Neuronal stem cell (in vitro differentiated cells): ENCODE data around the gene IL11RA.

ENCODE experiments used
- DNase-seq: peaks from one replicate; pipeline ENCODE4 v3.0.0-alpha.2; 2013; ENCODE audit warnings: low spot score
- H2AFZ ChIP-seq: one replicate; pipeline ENCODE4 v1.6.1; 2013; ENCODE audit warnings: mild to moderate bottlenecking, low read length, inconsistent platforms
- H2AK5ac ChIP-seq: 2 replicates; pipeline ENCODE4 v1.6.1; 2013; ENCODE audit warnings: low read depth, mild to moderate bottlenecking, inconsistent platforms, low read length, moderate library complexity, mixed read lengths
- H2BK120ac ChIP-seq: 2 replicates; pipeline ENCODE4 v1.6.1; 2013; ENCODE audit warnings: low read depth, mild to moderate bottlenecking, inconsistent platforms, low read length, moderate library complexity, mixed read lengths
- H2BK12ac ChIP-seq: one replicate; pipeline ENCODE4 v1.6.1; 2013; ENCODE audit warnings: low read length, inconsistent platforms
- H2BK15ac ChIP-seq: 2 replicates; pipeline ENCODE4 v1.6.1; 2013; ENCODE audit warnings: mild to moderate bottlenecking, low read length, inconsistent platforms, mixed read lengths
- H2BK5ac ChIP-seq: one replicate; pipeline ENCODE4 v1.6.1; 2013; ENCODE audit warnings: inconsistent platforms, mild to moderate bottlenecking, low read length, moderate library complexity
- H3K14ac ChIP-seq: one replicate; pipeline ENCODE4 v1.6.1; 2013; ENCODE audit warnings: low read length, inconsistent platforms
- H3K18ac ChIP-seq: 2 replicates; pipeline ENCODE4 v1.6.1; 2013; ENCODE audit warnings: low read length, inconsistent platforms
- H3K23ac ChIP-seq: 2 replicates; pipeline ENCODE4 v1.6.1; 2013; ENCODE audit warnings: low read depth, mild to moderate bottlenecking, mixed read lengths, low read length, inconsistent platforms; ENCODE audit not compliant: poor library complexity
- H3K27ac ChIP-seq: replicated peaks from 3 replicates; pipeline ENCODE4 v1.5.1; 2013; ENCODE audit warnings: low read length, inconsistent platforms
- H3K27me3 ChIP-seq, 3 experiments: 2 replicates each; pipeline ENCODE4 v1.6.1; 2013; ENCODE audit warnings: low read length in 3 of 3, mild to moderate bottlenecking in 2 of 3, inconsistent platforms in 1 of 3, low read depth in 1 of 3, mixed read lengths in 1 of 3, moderate library complexity in 1 of 3; ENCODE audit not compliant: control insufficient read depth in 3 of 3, insufficient read depth in 3 of 3
- H3K36me3 ChIP-seq, 2 donors: replicated peaks in 1 of 2; 2 replicates each; pipeline ENCODE4 v1.6.1; 2013; ENCODE audit warnings: low read length in 2 of 2; ENCODE audit not compliant: control insufficient read depth in 2 of 2, insufficient read depth in 2 of 2
- H3K4ac ChIP-seq: 2 replicates; pipeline ENCODE4 v1.6.1; 2013; ENCODE audit warnings: inconsistent platforms, mild to moderate bottlenecking, low read length, moderate library complexity
- H3K4me1 ChIP-seq, 2 donors: 1 replicate in 1 of 2; 2 replicates in 1 of 2; pipeline ENCODE4 v1.6.1; 2013; ENCODE audit warnings: low read length in 2 of 2, low read depth in 1 of 2; ENCODE audit not compliant: control insufficient read depth in 2 of 2, insufficient read depth in 1 of 2
- H3K4me2 ChIP-seq: one replicate; pipeline ENCODE4 v1.6.1; 2013; ENCODE audit warnings: mild to moderate bottlenecking, low read length, inconsistent platforms; ENCODE audit not compliant: insufficient read depth, poor library complexity, severe bottlenecking
- H3K4me3 ChIP-seq, 2 donors: 2 replicates each; pipeline ENCODE4 v1.5.1; 2013; ENCODE audit warnings: low read length in 2 of 2, mild to moderate bottlenecking in 2 of 2, inconsistent platforms in 1 of 2, moderate library complexity in 1 of 2
- H3K79me1 ChIP-seq: one replicate; pipeline ENCODE4 v1.6.1; 2013; ENCODE audit warnings: low read depth, mild to moderate bottlenecking, inconsistent platforms, low read length, moderate library complexity
- H3K9ac ChIP-seq: one replicate; pipeline ENCODE4 v1.6.1; 2013; ENCODE audit warnings: mild to moderate bottlenecking, low read depth, low read length, inconsistent platforms; ENCODE audit not compliant: poor library complexity
- H3K9me3 ChIP-seq, 2 donors: replicated peaks in 1 of 2; 2 replicates each; pipeline versions ENCODE3 to v1.6.1; 2013; ENCODE audit warnings: low read length in 2 of 2, mild to moderate bottlenecking in 2 of 2, inconsistent platforms in 1 of 2, low read depth in 1 of 2, mixed read lengths in 1 of 2, moderate library complexity in 1 of 2; ENCODE audit not compliant: control insufficient read depth in 2 of 2, insufficient read depth in 1 of 2
- H4K8ac ChIP-seq: one replicate; pipeline ENCODE4 v1.6.1; 2013; ENCODE audit warnings: low read depth, mild to moderate bottlenecking, inconsistent platforms, low read length, moderate library complexity
- H4K91ac ChIP-seq: one replicate; pipeline ENCODE4 v1.6.1; 2013; ENCODE audit warnings: low read length, low read depth, mild to moderate bottlenecking, inconsistent platforms; ENCODE audit not compliant: poor library complexity
- WGBS, 2 donors: extraction: QIAGEN DNeasy Blood & Tissue Kit; methylation state at CpG; one replicate each; pipeline ENCODE4 v1.1.7; 2013; ENCODE audit warnings: missing lambda C conversion rate in 2 of 2, mixed read lengths in 1 of 2; ENCODE audit not compliant: insufficient read length in 2 of 2, insufficient replicate concordance in 1 of 2; ENCODE audit errors: extremely low coverage in 2 of 2; 5-methylcytosine and 5-hydroxymethylcytosine counted together

The IL11RA gene

GRCh38 chr9:34625186-34625486, 26.8 kb upstream of the IL11RA start:
- Histone ChIP-seq H3K79me1 (peaks cover 5% of the 10 kb centered on the region), H2AK5ac (peak overlapping the region; percentile 23), H2BK12ac (no peak overlapping the region), H3K4me3 (no peak overlapping the region), H3K18ac (peak overlapping the region; percentile 98), H4K91ac (no peak overlapping the region), H3K9me3 (no peaks in the 10 kb centered on the region), H3K4me2 (peak overlapping the region; percentile 52), H3K4me1 (peaks cover 16 to 40% of the 10 kb centered on the region in 2 donors), H2AFZ (peak overlapping the region; percentile 94), H3K4ac (no peak overlapping the region), H3K14ac (no peak overlapping the region), H4K8ac (no peak overlapping the region), H3K36me3 (peaks cover 0 to 7% of the 10 kb centered on the region in 2 donors), H2BK5ac (peak overlapping the region; percentile 91), H2BK15ac (no peak overlapping the region), H3K9ac (no peak overlapping the region), H3K27me3 (peaks cover 0 to 56% (median 17%) of the 10 kb centered on the region in 3 experiments), H2BK120ac (peak overlapping the region; percentile 65), H3K23ac (no peak overlapping the region), H3K27ac (peak overlapping the region; percentile 100)
- DNase-seq, result peak; percentile 82
- no CpG with 5 or more reads among the region's 3 CpGs for WGBS, 2 donors

DNA sequence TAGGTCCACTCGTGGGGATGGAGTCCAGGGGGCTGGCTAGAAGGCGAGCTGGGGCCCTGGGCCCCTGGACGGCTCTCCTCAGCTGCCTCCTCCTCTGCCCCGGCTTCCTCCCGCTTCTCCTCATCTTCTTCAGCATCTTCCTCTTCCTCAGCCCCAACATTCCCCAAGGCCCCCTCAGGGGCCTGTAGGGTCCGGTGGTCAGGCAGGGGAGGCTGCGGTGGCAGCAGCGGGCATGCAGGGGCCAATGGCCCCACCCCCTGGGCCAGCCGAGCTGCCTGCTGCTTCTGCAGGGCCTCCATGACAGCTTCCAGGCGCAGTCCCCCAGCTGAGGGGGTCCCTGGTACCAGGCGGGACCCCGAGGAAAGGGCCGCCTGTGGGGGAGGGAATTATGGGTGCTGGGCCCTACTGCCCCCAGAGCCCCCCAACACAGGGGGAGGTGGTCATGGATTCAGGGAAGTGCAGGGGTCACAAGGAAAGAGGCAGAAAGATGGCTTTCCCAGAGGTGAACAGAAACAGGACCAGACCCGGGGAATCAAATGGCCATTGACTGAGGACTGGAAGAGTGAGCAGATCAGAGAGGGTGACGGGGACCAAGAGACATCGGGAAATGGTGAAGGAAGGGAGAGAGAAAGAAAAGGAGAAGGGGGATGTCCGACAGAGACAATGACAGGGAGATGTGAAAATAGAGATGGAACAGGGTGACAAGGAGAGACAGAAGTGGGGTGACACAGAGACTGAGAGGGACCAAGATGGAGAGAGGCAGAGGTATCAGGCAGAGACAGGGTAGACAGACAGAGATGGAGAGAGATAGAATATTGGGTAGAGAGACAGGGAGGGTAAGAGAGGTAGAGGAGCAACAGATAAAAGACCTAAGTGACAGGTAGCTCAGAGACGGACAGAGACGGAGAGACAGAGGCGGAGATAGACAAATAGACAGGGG, 24.0 kb upstream of the IL11RA start:
- no peak overlapping the region for H2BK12ac ChIP-seq
- peak overlapping the region; percentile 71 for H2AFZ ChIP-seq
- peak overlapping the region; percentile 72 for H2AK5ac ChIP-seq
- H3K36me3 ChIP-seq, result peaks cover 0 to 2% of the 10 kb centered on the region in 2 donors
- H3K4me1 ChIP-seq, result peaks cover 14 to 49% of the 10 kb centered on the region in 2 donors
- H2BK5ac ChIP-seq, result no peak overlapping the region
- H3K9me3 ChIP-seq, result no peaks in the 10 kb centered on the region
- DNase-seq, result no peak
- H3K18ac ChIP-seq, result peak overlapping the region; percentile 84
- peak overlapping the region; percentile 62 for H2BK15ac ChIP-seq
- peaks cover 5% of the 10 kb centered on the region for H3K79me1 ChIP-seq
- peaks cover 0 to 71% (median 18%) of the 10 kb centered on the region in 3 experiments for H3K27me3 ChIP-seq
- peak overlapping the region; percentile 88 for H3K4me2 ChIP-seq
- WGBS, 2 donors, result no CpG with 5 or more reads among the region's 20 CpGs
- H4K8ac ChIP-seq, result no peak overlapping the region
- H3K4ac ChIP-seq, result no peak overlapping the region
- no peak overlapping the region for H2BK120ac ChIP-seq
- H3K23ac ChIP-seq, result no peak overlapping the region
- H3K9ac ChIP-seq, result peak overlapping the region; percentile 91
- no peak overlapping the region for H3K14ac ChIP-seq
- H3K27ac ChIP-seq, result no peak overlapping the region
- H3K4me3 ChIP-seq, result peak overlapping the region in 1 of 2 donors; percentile 89
- no peak overlapping the region for H4K91ac ChIP-seq

- H2BK15ac ChIP-seq, result peak within 1 kb of the TSS; percentile 86
- H3K27me3 ChIP-seq, result peaks cover 0 to 71% (median 18%) of the 10 kb centered on the region in 3 experiments
- no peak within 1 kb of the TSS for H3K27ac ChIP-seq
- no CpG with 5 or more reads among the region's 69 CpGs for WGBS, 2 donors
- H3K9me3 ChIP-seq, result no peaks in the 10 kb centered on the region
- H3K4me2 ChIP-seq, result peak within 1 kb of the TSS; percentile 88
- peak within 1 kb of the TSS; percentile 96 for H3K18ac ChIP-seq
- peaks cover 14 to 53% of the 10 kb centered on the region in 2 donors for H3K4me1 ChIP-seq
- peak within 1 kb of the TSS; percentile 72 for H2AK5ac ChIP-seq
- peaks cover 5% of the 10 kb centered on the region for H3K79me1 ChIP-seq
- peak within 1 kb of the TSS; percentile 56 for H2BK120ac ChIP-seq
- peak within 1 kb of the TSS; percentile 19 for H3K4ac ChIP-seq
- peak within 1 kb of the TSS; percentile 91 for H3K9ac ChIP-seq
- H3K36me3 ChIP-seq, result peaks cover 0 to 2% of the 10 kb centered on the region in 2 donors
- peak within 1 kb of the TSS; percentile 25 for H2BK12ac ChIP-seq
- H3K23ac ChIP-seq, result peak within 1 kb of the TSS; percentile 32
- no peak within 1 kb of the TSS for H4K91ac ChIP-seq
- peak within 1 kb of the TSS; percentile 17 for H3K14ac ChIP-seq
- peak within 1 kb of the TSS; percentile 50 for H2BK5ac ChIP-seq
- H4K8ac ChIP-seq, result no peak within 1 kb of the TSS
- peak within 1 kb of the TSS; percentile 71 for H2AFZ ChIP-seq
- H3K4me3 ChIP-seq, result peak within 1 kb of the TSS; percentile 22 to 89
- no peak for DNase-seq
These were observed 23.1 kb upstream of the IL11RA start, which contains the start of gene ARID3C for GRCh38 chr9:34628656-34629490. Gene ARID3C, minus strand, starts transcription at chr9:34629066. Its CDS starts 1,052 bp downstream, at chr9:34628014.
